Small intestine (tissue), 7 donors: ENCODE data around the gene CARD10. TPM values are rescaled to one million over a fixed set of nuclear protein-coding genes. Genes with fewer than 3 reads are reported as not detected.

Source experiments
- DNase-seq, 2 donors: peaks; one replicate each; pipeline versions ENCODE4 v3.0.0 to v3.0.0-alpha.2; 2013
- FAIRE-seq: peaks from 2 replicates; lab custom pipeline; 2012; peaks lifted over from hg19 to GRCh38; lab: Jason Lieb, UNC
- H3K27ac ChIP-seq, 3 donors: one replicate each; pipeline ENCODE4 v1.5.1; 2013; ENCODE audit warnings: low read length in 2 of 3, mild to moderate bottlenecking in 2 of 3, control low read depth in 1 of 3, inconsistent platforms in 1 of 3, low read depth in 1 of 3, moderate library complexity in 1 of 3
- H3K27me3 ChIP-seq, 3 donors: one replicate each; pipeline ENCODE4 v1.6.1; 2013; ENCODE audit warnings: low read length in 3 of 3, inconsistent platforms in 1 of 3; ENCODE audit not compliant: control insufficient read depth in 3 of 3, insufficient read depth in 3 of 3
- H3K36me3 ChIP-seq, 3 donors: one replicate each; pipeline ENCODE4 v1.6.1; 2013; ENCODE audit warnings: low read length in 3 of 3, inconsistent platforms in 1 of 3, low read depth in 1 of 3, mild to moderate bottlenecking in 1 of 3, moderate library complexity in 1 of 3; ENCODE audit not compliant: control insufficient read depth in 3 of 3, insufficient read depth in 2 of 3
- H3K4me1 ChIP-seq, 3 donors: one replicate each; pipeline ENCODE4 v1.6.1; 2013; ENCODE audit warnings: low read length in 2 of 3, inconsistent platforms in 1 of 3, low read depth in 1 of 3, mild to moderate bottlenecking in 1 of 3, moderate library complexity in 1 of 3; ENCODE audit not compliant: control insufficient read depth in 3 of 3, insufficient read depth in 2 of 3
- H3K4me3 ChIP-seq, 3 donors: one replicate each; pipeline ENCODE4 v1.5.1; 2013; ENCODE audit warnings: low read length in 3 of 3, control low read depth in 1 of 3, inconsistent platforms in 1 of 3, low read depth in 1 of 3, mild to moderate bottlenecking in 1 of 3, moderate library complexity in 1 of 3
- H3K9me3 ChIP-seq, 2 donors: one replicate each; pipeline ENCODE4 v1.6.1; 2013; ENCODE audit warnings: low read depth in 1 of 2, low read length in 1 of 2; ENCODE audit not compliant: control insufficient read depth in 2 of 2, insufficient read depth in 1 of 2
- WGBS, 3 donors: extraction: QIAGEN DNeasy Blood & Tissue Kit; methylation state at CpG; one replicate each; pipeline ENCODE4 v1.1.7; 2013; 5-methylcytosine and 5-hydroxymethylcytosine counted together
- polyA plus RNA-seq, 4 donors: library from polyadenylated mRNA; stranded (reverse) in 3 of 4; unstranded in 1 of 4; fragments of 200-250 nt in 3 of 4; fragments of 120-200 nt in 1 of 4; gene quantifications; one replicate each; pipeline versions ENCODE4 v1.2.1 to v1.2.3, GENCODE V29; 2013
- donor health status: healthy with polysubstance abuse.
- donor health status: control.
- donor health status: control.
- donor health status: Bipolar disorder and iron deficiency.
- donor health status: healthy.

CARD10 gene
- polyA plus RNA-seq, 4 donors = 31.5 to 129 (median 88.8) TPM

GRCh38 chr22:37449331-37450001 is 69.7 kb downstream of the CARD10 start:
- no peak for DNase-seq
- WGBS, 3 donors = 50 to 71% (median 59%) methylated on average over 15 of the region's 15 CpGs
- Histone ChIP-seq H3K9me3 (peaks cover 0 to 6% of the 10 kb centered on the region in 2 donors), H3K27me3 (peaks cover 0 to 5% (median 3%) of the 10 kb centered on the region in 3 donors), H3K36me3 (no peaks in the 10 kb centered on the region), H3K4me1 (peaks cover 0 to 2% (median 0%) of the 10 kb centered on the region in 3 donors), H3K4me3 (no peak overlapping the region), H3K27ac (no peak overlapping the region)
- FAIRE-seq = no peak

- Histone ChIP-seq H3K27me3 (peaks cover 0 to 5% (median 3%) of the 10 kb centered on the region in 3 donors), H3K9me3 (peaks cover 0 to 6% of the 10 kb centered on the region in 2 donors), H3K4me3 (no peak overlapping the region), H3K36me3 (no peaks in the 10 kb centered on the region), H3K4me1 (no peaks in the 10 kb centered on the region), H3K27ac (no peak overlapping the region)
- 11 to 71% (median 47%) methylated on average over 17 to 18 of the region's 18 CpGs for WGBS, 3 donors
- FAIRE-seq = no peak
- no peak for DNase-seq
Measured at GRCh38 chr22:37448516-37449127, 70.6 kb downstream of the CARD10 start.

GRCh38 chr22:37445501-37445900 is 73.7 kb downstream of the CARD10 start:
- H3K4me3 ChIP-seq = no peak overlapping the region
- no peaks in the 10 kb centered on the region for H3K4me1 ChIP-seq
- FAIRE-seq (no peak), DNase-seq (no peak)
- H3K36me3 ChIP-seq = no peaks in the 10 kb centered on the region
- H3K27me3 ChIP-seq = peaks cover 3 to 15% (median 5%) of the 10 kb centered on the region in 3 donors
- WGBS, 3 donors = 57 to 77% (median 65%) methylated on average over 9 of the region's 9 CpGs
- no peak overlapping the region for H3K27ac ChIP-seq
- H3K9me3 ChIP-seq = peaks cover 0 to 12% of the 10 kb centered on the region in 2 donors

- WGBS, 3 donors = 30 to 65% (median 50%) methylated on average over 7 of the region's 7 CpGs
- no peaks in the 10 kb centered on the region for H3K36me3 ChIP-seq
- H3K4me1 ChIP-seq = no peaks in the 10 kb centered on the region
- no peak overlapping the region for H3K27ac ChIP-seq
- H3K27me3 ChIP-seq = peaks cover 3 to 12% (median 5%) of the 10 kb centered on the region in 3 donors
- DNase-seq (no peak), FAIRE-seq (no peak)
- no peak overlapping the region for H3K4me3 ChIP-seq
- H3K9me3 ChIP-seq = peaks cover 0 to 14% of the 10 kb centered on the region in 2 donors
Measured at GRCh38 chr22:37443977-37444376, 75.2 kb downstream of the CARD10 start.

- FAIRE-seq = no peak
- 85 to 90% (median 85%) methylated on average over 7 of the region's 7 CpGs for WGBS, 3 donors
- peaks cover 3 to 12% (median 5%) of the 10 kb centered on the region in 3 donors for H3K27me3 ChIP-seq
Measured at GRCh38 chr22:37443086-37443485, 76.1 kb downstream of the CARD10 start.

GRCh38 chr22:37442537-37442936 is 76.7 kb downstream of the CARD10 start:
- WGBS, 3 donors = 59 to 73% (median 60%) methylated on average over 2 of the region's 2 CpGs
- H3K36me3 ChIP-seq = no peaks in the 10 kb centered on the region
- H3K4me1 ChIP-seq = no peaks in the 10 kb centered on the region
- H3K4me3 ChIP-seq = no peak overlapping the region
- no peak overlapping the region for H3K27ac ChIP-seq
- peaks cover 0 to 12% (median 5%) of the 10 kb centered on the region in 3 donors for H3K27me3 ChIP-seq
- DNase-seq = peak in 1 of 2 donors; percentile 27
- FAIRE-seq = no peak
- peaks cover 0 to 14% of the 10 kb centered on the region in 2 donors for H3K9me3 ChIP-seq

More at GRCh38 chr22:37443086-37443485, 76.1 kb downstream of the CARD10 start:
- Histone ChIP-seq H3K27ac (no peak overlapping the region), H3K4me1 (no peaks in the 10 kb centered on the region), H3K36me3 (no peaks in the 10 kb centered on the region), H3K4me3 (no peak overlapping the region), H3K9me3 (peaks cover 0 to 14% of the 10 kb centered on the region in 2 donors)
- no peak for DNase-seq

- no peak overlapping the region for H3K27ac ChIP-seq
- FAIRE-seq = no peak
- H3K27me3 ChIP-seq = peaks cover 0 to 10% (median 5%) of the 10 kb centered on the region in 3 donors
- peaks cover 0 to 14% of the 10 kb centered on the region in 2 donors for H3K9me3 ChIP-seq
- no peaks in the 10 kb centered on the region for H3K36me3 ChIP-seq
- no peaks in the 10 kb centered on the region for H3K4me1 ChIP-seq
- 59 to 80% (median 65%) methylated on average over 8 of the region's 8 CpGs for WGBS, 3 donors
- no peak overlapping the region for H3K4me3 ChIP-seq
- DNase-seq = no peak
Measured at GRCh38 chr22:37442135-37442534, 77.1 kb downstream of the CARD10 start.

GRCh38 chr22:37440875-37441274 is 78.3 kb downstream of the CARD10 start:
- H3K9me3 ChIP-seq = peaks cover 0 to 14% of the 10 kb centered on the region in 2 donors
- no peaks in the 10 kb centered on the region for H3K4me1 ChIP-seq
- peaks cover 0 to 10% (median 5%) of the 10 kb centered on the region in 3 donors for H3K27me3 ChIP-seq
- no peak overlapping the region for H3K27ac ChIP-seq
- no peak for DNase-seq
- WGBS, 3 donors = 87 to 89% (median 88%) methylated on average over 4 of the region's 4 CpGs
- no peaks in the 10 kb centered on the region for H3K36me3 ChIP-seq
- H3K4me3 ChIP-seq = no peak overlapping the region
- no peak for FAIRE-seq
